Effector memory CD8-positive, alpha-beta T cell (primary cell): ENCODE data around the gene SYT8.
A peak's percentile ranks its signal among the peaks of the same experiment; 100 is the strongest.

Source experiments
- ATAC-seq: fragments of 150-1000 bp; cut with Tn5 transposase; replicated peaks from 2 replicates; pipeline ENCODE4 v1.10.0; 2021; ENCODE audit warnings: mild to moderate bottlenecking, moderate library complexity
- DNase-seq, 3 experiments: peaks; one replicate each; pipeline ENCODE4 v3.0.0; 2021
- H3K27ac Mint-ChIP-seq, 2 donors: one replicate each; pipeline ENCODE4 v1.8.0; 2022; ENCODE audit warnings: mild to moderate bottlenecking in 2 of 2, mixed read lengths in 2 of 2, moderate library complexity in 2 of 2
- H3K27me3 Mint-ChIP-seq, 2 donors: one replicate each; pipeline ENCODE4 v1.8.0; 2022; ENCODE audit warnings: mixed read lengths in 2 of 2
- H3K36me3 Mint-ChIP-seq: one replicate; pipeline ENCODE4 v1.8.0; 2022; ENCODE audit warnings: mild to moderate bottlenecking, moderate library complexity, mixed read lengths; ENCODE audit not compliant: insufficient read depth
- H3K4me1 Mint-ChIP-seq, 2 donors: one replicate each; pipeline ENCODE4 v1.8.0; 2022; ENCODE audit warnings: low read depth in 2 of 2, mixed read lengths in 2 of 2
- H3K4me3 Mint-ChIP-seq, 2 donors: one replicate each; pipeline ENCODE4 v1.8.0; 2022; ENCODE audit warnings: mild to moderate bottlenecking in 2 of 2, mixed read lengths in 2 of 2, moderate library complexity in 2 of 2
- H3K9me3 Mint-ChIP-seq, 2 donors: one replicate each; pipeline ENCODE4 v1.8.0; 2022; ENCODE audit warnings: mixed read lengths in 2 of 2

SYT8 gene

GRCh38 chr11:1847006-1847735 lies 12.4 kb downstream of the SYT8 start:
- Mint-ChIP-seq H3K4me3 (peak overlapping the region; percentile 48 to 63), H3K27ac (peak overlapping the region; percentile 88 to 100), H3K4me1 (peaks cover 69 to 75% of the 10 kb centered on the region in 2 donors), H3K27me3 (no peaks in the 10 kb centered on the region), H3K9me3 (no peaks in the 10 kb centered on the region), H3K36me3 (peaks cover 22% of the 10 kb centered on the region)
- DNase-seq (no peak), ATAC-seq (no peak)

GRCh38 chr11:1847926-1848639 lies 13.3 kb downstream of the SYT8 start:
- H3K4me1 Mint-ChIP-seq: peaks cover 76 to 80% of the 10 kb centered on the region in 2 donors
- H3K27me3 Mint-ChIP-seq: no peaks in the 10 kb centered on the region
- peak overlapping the region in 1 of 2 donors; percentile 48 for H3K4me3 Mint-ChIP-seq
- no peaks in the 10 kb centered on the region for H3K9me3 Mint-ChIP-seq
- no peak for DNase-seq
- ATAC-seq: no peak
- peak overlapping the region; percentile 44 to 100 for H3K27ac Mint-ChIP-seq
- peaks cover 32% of the 10 kb centered on the region for H3K36me3 Mint-ChIP-seq

DNA sequence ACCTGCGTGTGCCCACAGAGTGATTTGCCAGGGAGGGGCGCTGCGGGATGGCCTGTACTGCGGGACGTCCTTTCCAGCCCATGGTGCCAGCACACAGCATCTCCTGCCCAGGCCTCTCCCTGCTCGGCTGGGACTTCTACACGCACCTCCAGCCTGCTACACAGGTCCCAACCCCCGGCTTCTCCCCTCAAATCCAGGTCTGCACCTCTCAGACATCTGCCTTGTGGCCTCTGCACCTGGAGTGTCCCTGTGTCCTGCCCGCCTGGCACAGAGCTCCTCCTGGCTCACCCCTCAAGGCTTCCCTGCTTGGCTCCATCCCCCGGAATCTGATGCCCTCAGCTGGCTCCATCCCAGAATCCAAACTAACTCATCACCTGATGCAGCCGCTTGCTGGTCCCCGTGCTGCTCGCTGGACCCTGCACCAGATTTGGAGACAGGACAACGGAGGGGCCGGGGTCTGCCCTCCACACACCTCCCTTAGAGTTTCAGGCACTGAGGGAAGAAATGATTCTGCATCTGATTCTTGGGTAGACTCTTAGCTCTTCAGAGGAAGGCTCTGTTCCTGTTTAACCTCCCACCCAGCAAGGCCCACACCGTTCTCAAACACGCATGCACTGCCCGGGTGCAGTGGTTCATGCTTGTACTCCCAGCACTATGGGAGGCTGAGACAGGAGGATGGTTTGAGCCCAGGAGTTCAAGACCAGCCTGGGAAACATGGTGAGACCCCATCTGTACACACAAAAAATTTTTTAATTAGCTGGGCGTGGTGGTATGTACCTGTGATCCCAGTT lies 14.0 kb downstream of the SYT8 start:
- Mint-ChIP-seq H3K4me3 (peak overlapping the region; percentile 100), H3K4me1 (peaks cover 72 to 75% of the 10 kb centered on the region in 2 donors), H3K27me3 (no peaks in the 10 kb centered on the region), H3K27ac (peak overlapping the region; percentile 100), H3K9me3 (no peaks in the 10 kb centered on the region), H3K36me3 (peaks cover 38% of the 10 kb centered on the region)
- no peak for ATAC-seq
- no peak for DNase-seq

GRCh38 chr11:1851468-1852180 lies 16.8 kb downstream of the SYT8 start:
- H3K27me3 Mint-ChIP-seq: no peaks in the 10 kb centered on the region
- peak overlapping the region; percentile 100 for H3K4me3 Mint-ChIP-seq
- H3K36me3 Mint-ChIP-seq: peaks cover 41% of the 10 kb centered on the region
- no peaks in the 10 kb centered on the region for H3K9me3 Mint-ChIP-seq
- peak overlapping the region; percentile 100 for H3K27ac Mint-ChIP-seq
- DNase-seq (no peak), ATAC-seq (no peak)
- H3K4me1 Mint-ChIP-seq: peaks cover 60% of the 10 kb centered on the region in 2 donors

DNA sequence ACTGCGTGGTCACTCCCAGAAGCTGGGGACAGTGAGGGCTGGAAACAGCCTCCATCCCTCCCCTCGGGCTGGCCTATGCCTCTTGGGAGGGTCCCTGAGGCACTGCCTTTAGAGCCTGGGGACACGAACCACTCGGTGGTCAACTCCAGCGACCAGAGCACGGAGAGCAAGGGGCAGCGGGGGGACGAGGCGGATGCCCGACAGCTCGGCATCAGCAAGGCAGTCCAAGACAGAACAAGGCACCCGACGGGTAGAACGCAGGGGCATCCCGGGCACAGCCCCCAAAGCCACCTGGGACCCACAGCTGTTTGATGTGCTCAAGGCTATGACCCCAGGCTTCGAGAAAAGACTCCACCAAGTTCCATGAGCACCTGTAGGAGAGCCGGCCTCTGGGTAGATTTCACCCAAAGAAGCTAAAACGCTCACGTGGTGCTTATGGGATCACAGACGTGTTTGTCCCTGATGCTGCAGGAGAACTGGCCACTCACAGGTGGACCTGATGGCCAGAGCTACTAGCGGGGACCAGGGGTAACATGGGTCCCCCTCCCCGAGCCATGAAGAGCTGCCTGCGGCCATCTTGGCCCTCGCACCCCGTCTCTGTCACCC lies 17.6 kb downstream of the SYT8 start:
- no peak for ATAC-seq
- peak overlapping the region; percentile 100 for H3K4me3 Mint-ChIP-seq
- no peaks in the 10 kb centered on the region for H3K9me3 Mint-ChIP-seq
- H3K27ac Mint-ChIP-seq: peak overlapping the region; percentile 100
- H3K27me3 Mint-ChIP-seq: no peaks in the 10 kb centered on the region
- peaks cover 41% of the 10 kb centered on the region for H3K36me3 Mint-ChIP-seq
- DNase-seq: no peak
- H3K4me1 Mint-ChIP-seq: peaks cover 57 to 58% of the 10 kb centered on the region in 2 donors

GRCh38 chr11:1852877-1853276 lies 18.1 kb downstream of the SYT8 start, which contains the start of gene LSP1:
LSP1 (plus strand) TSS chr11:1853084; CDS start chr11:1853145, 61 bp downstream.
- Mint-ChIP-seq H3K27me3 (no peaks in the 10 kb centered on the region), H3K4me1 (peaks cover 52 to 55% of the 10 kb centered on the region in 2 donors), H3K9me3 (no peaks in the 10 kb centered on the region), H3K36me3 (peaks cover 42% of the 10 kb centered on the region), H3K4me3 (peak within 1 kb of the TSS; percentile 100), H3K27ac (peak within 1 kb of the TSS; percentile 100)
- peak; percentile 74 for ATAC-seq
- DNase-seq: peak; percentile 82 to 84 (median 84)

- Mint-ChIP-seq H3K9me3 (no peaks in the 10 kb centered on the region), H3K27ac (peak overlapping the region; percentile 100), H3K36me3 (peaks cover 44% of the 10 kb centered on the region), H3K27me3 (no peaks in the 10 kb centered on the region), H3K4me1 (peaks cover 52 to 56% of the 10 kb centered on the region in 2 donors), H3K4me3 (peak overlapping the region; percentile 100)
- DNase-seq: no peak
- no peak for ATAC-seq
These were observed 18.8 kb downstream of the SYT8 start for GRCh38 chr11:1853376-1854131.

DNA sequence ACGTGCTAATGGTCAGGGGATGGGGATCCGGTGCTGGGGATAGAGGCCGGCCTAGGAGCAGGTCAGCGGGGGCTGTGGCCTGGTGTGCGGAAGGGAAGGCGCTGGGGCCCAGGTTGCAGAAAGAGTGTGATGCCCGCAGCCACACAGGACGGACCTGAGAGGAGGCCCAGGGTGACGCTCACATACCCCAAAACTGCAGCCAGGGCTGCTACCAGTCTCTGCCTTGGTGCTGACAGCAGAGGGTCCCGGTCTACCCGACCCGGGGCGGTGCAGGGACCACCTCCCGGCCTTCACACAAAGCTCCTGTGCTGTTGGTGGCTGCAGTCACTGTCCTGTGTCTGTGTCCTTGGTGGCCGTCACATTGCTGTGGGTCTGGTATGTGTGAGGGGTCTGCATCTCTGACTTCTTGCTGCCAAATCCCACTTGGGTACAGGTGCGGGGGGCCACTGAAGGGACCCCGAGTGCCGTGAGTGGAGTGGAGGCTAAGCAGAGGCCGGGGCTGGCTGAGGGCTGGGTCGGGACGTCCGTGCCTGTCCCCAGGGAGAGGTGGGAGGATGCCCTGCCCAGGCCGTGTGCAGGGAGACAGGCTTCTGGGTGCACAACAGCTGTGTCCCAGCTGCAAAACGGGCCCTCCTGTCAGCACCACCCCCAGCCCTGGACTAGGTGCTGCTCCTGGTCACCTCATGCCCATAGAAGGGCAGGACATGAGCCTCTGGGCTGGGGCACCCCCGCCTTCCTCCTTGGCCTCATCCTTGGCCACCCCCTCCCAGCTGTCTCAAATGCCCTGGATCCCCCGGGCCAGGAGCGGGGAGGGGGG lies 19.6 kb downstream of the SYT8 start:
- DNase-seq: no peak
- Mint-ChIP-seq H3K4me3 (peak overlapping the region; percentile 100), H3K27ac (peak overlapping the region; percentile 100), H3K36me3 (peaks cover 44% of the 10 kb centered on the region), H3K27me3 (no peaks in the 10 kb centered on the region), H3K9me3 (no peaks in the 10 kb centered on the region), H3K4me1 (peaks cover 48 to 52% of the 10 kb centered on the region in 2 donors)
- no peak for ATAC-seq

- H3K36me3 Mint-ChIP-seq: peaks cover 42% of the 10 kb centered on the region
- H3K27ac Mint-ChIP-seq: peak overlapping the region; percentile 27 to 100
- peak overlapping the region; percentile 100 for H3K4me3 Mint-ChIP-seq
- peaks cover 45% of the 10 kb centered on the region in 2 donors for H3K4me1 Mint-ChIP-seq
- H3K9me3 Mint-ChIP-seq: no peaks in the 10 kb centered on the region
- no peak for DNase-seq
- ATAC-seq: no peak
- H3K27me3 Mint-ChIP-seq: no peaks in the 10 kb centered on the region
These were observed 20.4 kb downstream of the SYT8 start for GRCh38 chr11:1854949-1855885.

- H3K27me3 Mint-ChIP-seq: no peaks in the 10 kb centered on the region
- peaks cover 35% of the 10 kb centered on the region for H3K36me3 Mint-ChIP-seq
- H3K4me3 Mint-ChIP-seq: peak overlapping the region; percentile 100
- peak overlapping the region; percentile 58 to 100 for H3K27ac Mint-ChIP-seq
- H3K4me1 Mint-ChIP-seq: peaks cover 38 to 40% of the 10 kb centered on the region in 2 donors
- DNase-seq (no peak), ATAC-seq (no peak)
- no peaks in the 10 kb centered on the region for H3K9me3 Mint-ChIP-seq
These were observed 21.1 kb downstream of the SYT8 start for GRCh38 chr11:1855886-1856265.
